HEK293 (cell line): Measurements from ENCODE around the gene FHDC1.

Source experiments
- HOXA7 ChIP-seq: sonication (generic); formaldehyde crosslinking; IDR thresholded peaks from 2 replicates; pipeline ENCODE4 v1.8.1; 2022; ENCODE audit warnings: missing genetic modification reagents, borderline replicate concordance
- PATZ1 ChIP-seq: fragments of 450-650 bp; formaldehyde crosslinking; IDR thresholded peaks from 2 replicates; pipeline ENCODE4 v1.5.1; 2016; ENCODE audit warnings: missing biosample characterization, missing genetic modification characterization
- WT1 ChIP-seq: fragments of 450-650 bp; formaldehyde crosslinking; IDR thresholded peaks from 2 replicates; pipeline ENCODE4 v1.5.1; 2016; ENCODE audit warnings: missing biosample characterization, missing genetic modification characterization
- ZNF2 ChIP-seq: fragments of 450-650 bp; formaldehyde crosslinking; IDR thresholded peaks from 2 replicates; pipeline ENCODE4 v1.5.1; 2016; ENCODE audit warnings: missing biosample characterization, missing genetic modification characterization
- ZNF423 ChIP-seq: fragments of 450-650 bp; formaldehyde crosslinking; IDR thresholded peaks from 2 replicates; pipeline ENCODE4 v1.5.1; 2016; ENCODE audit warnings: missing biosample characterization, missing genetic modification characterization
- ZNF704 ChIP-seq: fragments of 450-650 bp; formaldehyde crosslinking; IDR thresholded peaks from 2 replicates; pipeline ENCODE4 v1.5.1; 2016; ENCODE audit warnings: missing biosample characterization, missing genetic modification characterization
- ZNF843 ChIP-seq: fragments of 450-650 bp; formaldehyde crosslinking; IDR thresholded peaks from 2 replicates; pipeline ENCODE4 v1.5.1; 2016; ENCODE audit warnings: missing biosample characterization, missing genetic modification characterization
- ZSCAN30 ChIP-seq: fragments of 450-650 bp; IDR thresholded peaks from 2 replicates; pipeline ENCODE4 v1.5.1; 2018; ENCODE audit warnings: missing biosample characterization, mild to moderate bottlenecking, missing genetic modification characterization, moderate library complexity
- TF ChIP-seq, protein P1 (sequence below): fragments of 450-650 bp; formaldehyde crosslinking; IDR thresholded peaks from 2 replicates; pipeline ENCODE4 v1.5.1; 2016; ENCODE audit warnings: missing biosample characterization, missing genetic modification characterization
- TF ChIP-seq, protein P2 (sequence below): fragments of 450-650 bp; formaldehyde crosslinking; conservative IDR thresholded peaks from 2 replicates; pipeline ENCODE4 v1.5.1; 2016; ENCODE audit warnings: low read depth, missing biosample characterization, missing genetic modification characterization

- TF ChIP-seq, protein P1, sequence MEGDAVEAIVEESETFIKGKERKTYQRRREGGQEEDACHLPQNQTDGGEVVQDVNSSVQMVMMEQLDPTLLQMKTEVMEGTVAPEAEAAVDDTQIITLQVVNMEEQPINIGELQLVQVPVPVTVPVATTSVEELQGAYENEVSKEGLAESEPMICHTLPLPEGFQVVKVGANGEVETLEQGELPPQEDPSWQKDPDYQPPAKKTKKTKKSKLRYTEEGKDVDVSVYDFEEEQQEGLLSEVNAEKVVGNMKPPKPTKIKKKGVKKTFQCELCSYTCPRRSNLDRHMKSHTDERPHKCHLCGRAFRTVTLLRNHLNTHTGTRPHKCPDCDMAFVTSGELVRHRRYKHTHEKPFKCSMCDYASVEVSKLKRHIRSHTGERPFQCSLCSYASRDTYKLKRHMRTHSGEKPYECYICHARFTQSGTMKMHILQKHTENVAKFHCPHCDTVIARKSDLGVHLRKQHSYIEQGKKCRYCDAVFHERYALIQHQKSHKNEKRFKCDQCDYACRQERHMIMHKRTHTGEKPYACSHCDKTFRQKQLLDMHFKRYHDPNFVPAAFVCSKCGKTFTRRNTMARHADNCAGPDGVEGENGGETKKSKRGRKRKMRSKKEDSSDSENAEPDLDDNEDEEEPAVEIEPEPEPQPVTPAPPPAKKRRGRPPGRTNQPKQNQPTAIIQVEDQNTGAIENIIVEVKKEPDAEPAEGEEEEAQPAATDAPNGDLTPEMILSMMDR (tag by site-specific recombination): no peak
- TF ChIP-seq ZNF704 (tag by site-specific recombination): no peak
- no peak for TF ChIP-seq ZSCAN30
- no peak for TF ChIP-seq ZNF2 (tag by site-specific recombination)
- no peak for TF ChIP-seq HOXA7 (CRISPR knock-in tag)
- TF ChIP-seq, protein P2, sequence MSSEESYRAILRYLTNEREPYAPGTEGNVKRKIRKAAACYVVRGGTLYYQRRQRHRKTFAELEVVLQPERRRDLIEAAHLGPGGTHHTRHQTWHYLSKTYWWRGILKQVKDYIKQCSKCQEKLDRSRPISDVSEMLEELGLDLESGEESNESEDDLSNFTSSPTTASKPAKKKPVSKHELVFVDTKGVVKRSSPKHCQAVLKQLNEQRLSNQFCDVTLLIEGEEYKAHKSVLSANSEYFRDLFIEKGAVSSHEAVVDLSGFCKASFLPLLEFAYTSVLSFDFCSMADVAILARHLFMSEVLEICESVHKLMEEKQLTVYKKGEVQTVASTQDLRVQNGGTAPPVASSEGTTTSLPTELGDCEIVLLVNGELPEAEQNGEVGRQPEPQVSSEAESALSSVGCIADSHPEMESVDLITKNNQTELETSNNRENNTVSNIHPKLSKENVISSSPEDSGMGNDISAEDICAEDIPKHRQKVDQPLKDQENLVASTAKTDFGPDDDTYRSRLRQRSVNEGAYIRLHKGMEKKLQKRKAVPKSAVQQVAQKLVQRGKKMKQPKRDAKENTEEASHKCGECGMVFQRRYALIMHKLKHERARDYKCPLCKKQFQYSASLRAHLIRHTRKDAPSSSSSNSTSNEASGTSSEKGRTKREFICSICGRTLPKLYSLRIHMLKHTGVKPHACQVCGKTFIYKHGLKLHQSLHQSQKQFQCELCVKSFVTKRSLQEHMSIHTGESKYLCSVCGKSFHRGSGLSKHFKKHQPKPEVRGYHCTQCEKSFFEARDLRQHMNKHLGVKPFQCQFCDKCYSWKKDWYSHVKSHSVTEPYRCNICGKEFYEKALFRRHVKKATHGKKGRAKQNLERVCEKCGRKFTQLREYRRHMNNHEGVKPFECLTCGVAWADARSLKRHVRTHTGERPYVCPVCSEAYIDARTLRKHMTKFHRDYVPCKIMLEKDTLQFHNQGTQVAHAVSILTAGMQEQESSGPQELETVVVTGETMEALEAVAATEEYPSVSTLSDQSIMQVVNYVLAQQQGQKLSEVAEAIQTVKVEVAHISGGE (tag by site-specific recombination): no peak
- no peak for TF ChIP-seq ZNF423 (tag by site-specific recombination)
- no peak for TF ChIP-seq ZNF843 (tag by site-specific recombination)
- no peak for TF ChIP-seq PATZ1
- TF ChIP-seq WT1 (tag by site-specific recombination): no peak
Measured at GRCh38 chr4:152944666-152945320, 8.7 kb downstream of the FHDC1 start.
